AG09319 (cell line): ENCODE data around the gene GALNT14.

Source experiments
- DNase-seq: peaks from one replicate; pipeline ENCODE4 v3.0.0-alpha.2; 2010; ENCODE audit warnings: low read depth; ENCODE audit errors: extremely low read depth
- CTCF ChIP-seq: IDR thresholded peaks from 2 replicates; pipeline ENCODE4 v1.5.1; 2011; ENCODE audit warnings: low read depth, mild to moderate bottlenecking, inconsistent platforms, low read length, moderate library complexity

Gene GALNT14

GRCh38 chr2:30998672-30999071 is 139.6 kb downstream of the GALNT14 start:
- TF ChIP-seq CTCF: no peak
- no peak for DNase-seq

DNA sequence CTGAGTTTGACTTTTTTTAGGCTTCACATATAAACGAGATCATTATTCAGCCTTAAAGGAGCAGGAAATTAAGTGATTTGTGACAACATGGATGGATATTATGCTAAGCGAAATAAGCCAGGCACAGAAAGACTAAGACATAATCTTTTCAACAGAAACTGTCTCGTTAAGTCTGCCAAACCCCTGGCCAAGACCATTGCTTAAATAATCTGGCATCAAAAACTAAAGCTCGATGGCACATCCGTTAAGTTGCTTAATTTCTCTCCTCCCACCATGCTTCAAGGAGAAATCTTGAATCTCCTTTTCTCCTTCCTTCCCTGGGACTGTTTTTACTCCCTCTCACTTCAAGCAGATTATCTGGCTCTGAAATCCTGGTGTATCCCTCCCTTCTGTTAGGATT is 140.3 kb downstream of the GALNT14 start:
- no peak for DNase-seq
- TF ChIP-seq CTCF: no peak

- DNase-seq: no peak
- TF ChIP-seq CTCF: no peak
Measured at GRCh38 chr2:30994227-30995056, 143.8 kb downstream of the GALNT14 start.

- no peak for TF ChIP-seq CTCF
- no peak for DNase-seq
Measured at GRCh38 chr2:30992781-30993180, 145.5 kb downstream of the GALNT14 start.

- no peak for TF ChIP-seq CTCF
- DNase-seq: no peak
Measured at GRCh38 chr2:30990671-30991070, 147.6 kb downstream of the GALNT14 start.

GRCh38 chr2:30990176-30990575 is 148.1 kb downstream of the GALNT14 start:
- no peak for TF ChIP-seq CTCF
- DNase-seq: no peak

DNA sequence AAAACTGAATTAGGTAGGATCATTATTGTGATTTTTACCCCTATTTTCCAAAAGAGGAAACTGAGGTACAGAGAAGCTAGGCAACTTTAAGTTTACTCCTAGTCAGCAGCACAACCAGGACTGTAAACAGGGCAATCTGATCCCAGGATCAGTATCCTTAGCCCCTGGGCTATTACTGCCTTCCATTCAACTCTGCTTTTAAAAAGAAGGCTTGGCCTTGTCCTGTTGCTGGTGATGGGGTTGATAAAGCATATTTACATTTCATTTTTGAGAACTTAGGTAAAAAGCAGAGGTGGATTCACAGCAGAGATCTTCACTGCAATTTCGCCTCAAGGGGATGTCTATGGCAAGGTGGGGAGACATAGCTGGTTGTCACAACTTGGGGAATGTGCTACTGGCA is 148.5 kb downstream of the GALNT14 start:
- TF ChIP-seq CTCF: no peak
- DNase-seq: no peak
